ENCODE results near the gene PTGR2.

DNA sequence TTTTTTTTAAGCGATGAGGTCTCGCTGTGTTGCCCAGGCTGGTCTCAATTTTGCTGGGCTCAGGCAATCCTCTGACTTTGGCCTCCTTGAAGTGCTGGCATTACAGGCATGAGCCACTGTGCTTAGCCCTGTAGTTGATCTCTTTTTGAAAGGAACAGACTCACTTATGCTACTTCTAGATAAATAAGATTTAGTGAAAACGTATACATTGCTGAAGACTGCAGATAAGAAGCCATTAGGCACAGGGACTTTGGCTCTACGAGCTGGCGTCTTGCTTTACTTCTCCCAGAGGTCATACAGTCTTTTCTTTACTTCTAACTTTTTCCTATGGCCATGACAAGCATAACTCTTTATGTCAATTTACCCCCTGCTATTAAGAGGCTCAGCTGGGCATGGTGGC lies 9.4 kb downstream of the PTGR2 start:
- TF ChIP-seq POLR2AphosphoS5 (IDR thresholded peaks at IDR 0.05; ENCODE audit: borderline replicate concordance, low read depth, low read length) (no peak), EZH2 (IDR thresholded peaks at IDR 0.05) (no peak)

All from SK-N-MC (cell line).